Activated T-cell treated with anti-CD3 and anti-CD28 coated beads, Interleukin-2, amount 50 U/mL, for 72 hours (primary cell): ENCODE measurements around the gene PIGW. TPM values are rescaled to one million over a fixed set of nuclear protein-coding genes. Genes with fewer than 3 reads are reported as not detected.

ENCODE experiments used
- ATAC-seq, 2 donors: fragments of 150-1000 bp; cut with Tn5 transposase; replicated peaks in 1 of 2; 2 replicates each; pipeline ENCODE4 v1.10.0; 2021; ENCODE audit warnings: moderate library complexity in 2 of 2, mild to moderate bottlenecking in 1 of 2
- DNase-seq, 2 donors: peaks; one replicate each; pipeline ENCODE4 v3.0.0; 2021 to 2022; ENCODE audit warnings: mixed read lengths in 1 of 2
- H3K27ac Mint-ChIP-seq: one replicate; pipeline ENCODE4 v1.8.0; 2022; ENCODE audit warnings: mild to moderate bottlenecking, moderate library complexity, mixed read lengths
- H3K27me3 Mint-ChIP-seq: one replicate; pipeline ENCODE4 v1.8.0; 2022; ENCODE audit warnings: low read depth, mixed read lengths
- H3K36me3 Mint-ChIP-seq, 2 donors: one replicate each; pipeline ENCODE4 v1.8.0; 2022; ENCODE audit warnings: mixed read lengths in 2 of 2, mild to moderate bottlenecking in 1 of 2; ENCODE audit not compliant: insufficient read depth in 2 of 2
- H3K4me1 Mint-ChIP-seq: one replicate; pipeline ENCODE4 v1.8.0; 2022; ENCODE audit warnings: low read depth, mixed read lengths
- H3K4me3 Mint-ChIP-seq, 2 donors: one replicate each; pipeline ENCODE4 v1.8.0; 2022; ENCODE audit warnings: mild to moderate bottlenecking in 2 of 2, mixed read lengths in 2 of 2, moderate library complexity in 2 of 2
- H3K9me3 Mint-ChIP-seq, 2 donors: one replicate each; pipeline ENCODE4 v1.8.0; 2022; ENCODE audit warnings: mixed read lengths in 2 of 2
- total RNA-seq, 2 donors: library from RNA; stranded (reverse); gene quantifications; one replicate each; pipeline ENCODE4 v1.2.3, GENCODE V29; 2022

Gene PIGW, protein sequence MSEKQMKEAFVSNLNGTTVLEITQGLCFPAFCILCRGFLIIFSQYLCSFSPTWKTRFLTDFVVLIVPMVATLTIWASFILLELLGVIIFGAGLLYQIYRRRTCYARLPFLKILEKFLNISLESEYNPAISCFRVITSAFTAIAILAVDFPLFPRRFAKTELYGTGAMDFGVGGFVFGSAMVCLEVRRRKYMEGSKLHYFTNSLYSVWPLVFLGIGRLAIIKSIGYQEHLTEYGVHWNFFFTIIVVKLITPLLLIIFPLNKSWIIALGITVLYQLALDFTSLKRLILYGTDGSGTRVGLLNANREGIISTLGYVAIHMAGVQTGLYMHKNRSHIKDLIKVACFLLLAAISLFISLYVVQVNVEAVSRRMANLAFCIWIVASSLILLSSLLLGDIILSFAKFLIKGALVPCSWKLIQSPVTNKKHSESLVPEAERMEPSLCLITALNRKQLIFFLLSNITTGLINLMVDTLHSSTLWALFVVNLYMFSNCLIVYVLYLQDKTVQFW
- total RNA-seq = 1 to 10 TPM; 6.3 to 7.4 TPM

DNA sequence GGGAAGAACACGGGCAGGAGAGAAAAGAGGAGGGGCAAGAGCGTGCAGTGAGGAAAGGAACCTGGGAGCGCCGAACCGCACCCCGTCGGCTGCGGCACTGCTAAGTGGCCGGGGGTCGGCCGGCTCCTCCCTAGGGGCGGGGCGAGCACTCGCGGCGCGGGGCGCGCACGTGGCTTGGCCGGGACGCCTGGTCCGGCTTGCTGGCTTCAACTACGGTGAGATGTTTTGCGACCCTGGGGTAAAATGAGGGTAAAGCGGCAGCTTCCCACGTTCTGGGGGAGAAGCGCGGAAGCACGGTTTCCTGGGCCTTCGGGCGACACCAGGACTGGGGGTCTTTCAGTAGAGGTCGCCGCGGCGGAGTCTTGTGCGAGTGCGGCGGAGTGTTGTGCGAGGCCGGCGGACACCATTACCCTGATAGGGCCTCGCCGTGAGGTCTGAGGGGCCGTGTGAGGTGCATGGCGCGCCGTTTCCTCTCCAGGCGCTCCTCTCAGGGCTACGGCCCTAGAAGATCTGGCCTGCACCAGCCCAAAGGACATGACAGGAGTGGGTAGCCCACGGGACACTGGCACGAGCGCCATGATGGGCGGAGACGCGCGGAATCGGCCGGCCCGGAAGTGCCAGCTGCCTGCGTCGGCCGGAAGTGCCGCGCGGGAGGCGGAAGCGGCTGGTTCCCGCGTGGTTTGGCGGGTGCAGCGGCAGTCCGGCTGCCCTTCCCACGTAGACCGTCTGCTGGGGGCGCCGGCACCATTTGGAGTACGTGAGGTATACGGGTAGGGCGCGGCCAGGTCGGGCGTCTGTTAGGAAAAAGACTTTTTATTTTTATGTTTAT lies at the start of gene PIGW, which contains the start of gene MYO19:
Gene PIGW (plus strand): TSS at position 148 of the 829 bp plus-strand sequence. CDS start 2,115 bp downstream, outside the sequence.
Gene MYO19 (minus strand): TSS at position 29 of the 829 bp plus-strand sequence. CDS start 2,330 bp downstream, outside the sequence.
- Mint-ChIP-seq H3K4me3 (peak within 1 kb of the TSS; percentile 95 to 96), H3K27ac (peak within 1 kb of the TSS; percentile 91), H3K4me1 (peaks cover 27% of the 10 kb centered on the region), H3K27me3 (no peaks in the 10 kb centered on the region), H3K9me3 (no peaks in the 10 kb centered on the region), H3K36me3 (peaks cover 17 to 26% of the 10 kb centered on the region in 2 donors)
- DNase-seq = peak; percentile 91
- peak; percentile 87 to 88 for ATAC-seq

DNA sequence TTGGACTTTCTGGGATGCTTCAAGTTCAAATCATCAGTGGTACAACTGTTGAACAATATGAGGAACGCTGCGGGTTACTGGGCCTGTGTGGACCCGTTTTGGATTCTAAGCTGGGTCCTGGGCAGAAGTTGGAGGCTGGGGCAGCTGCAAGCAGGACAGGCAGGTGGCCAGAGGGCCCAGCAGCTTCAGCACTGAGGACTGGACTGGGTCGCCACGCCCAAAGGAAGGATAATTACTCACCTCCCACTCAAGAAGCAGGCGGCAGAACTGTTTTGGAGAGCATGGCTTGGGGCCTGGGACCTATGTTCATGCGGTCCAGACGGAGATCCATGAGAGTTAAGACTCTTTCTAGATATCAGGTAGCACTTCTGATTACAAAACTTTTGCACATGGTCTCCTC lies 49.8 kb upstream of the PIGW start:
- H3K4me3 Mint-ChIP-seq = peak overlapping the region; percentile 91 to 99
- no peak overlapping the region for H3K27ac Mint-ChIP-seq
- H3K36me3 Mint-ChIP-seq = peaks cover 4 to 5% of the 10 kb centered on the region in 2 donors
- no peaks in the 10 kb centered on the region for H3K9me3 Mint-ChIP-seq
- DNase-seq (no peak), ATAC-seq (no peak)
- peaks cover 60% of the 10 kb centered on the region for H3K4me1 Mint-ChIP-seq
- peaks cover 14% of the 10 kb centered on the region for H3K27me3 Mint-ChIP-seq

DNA sequence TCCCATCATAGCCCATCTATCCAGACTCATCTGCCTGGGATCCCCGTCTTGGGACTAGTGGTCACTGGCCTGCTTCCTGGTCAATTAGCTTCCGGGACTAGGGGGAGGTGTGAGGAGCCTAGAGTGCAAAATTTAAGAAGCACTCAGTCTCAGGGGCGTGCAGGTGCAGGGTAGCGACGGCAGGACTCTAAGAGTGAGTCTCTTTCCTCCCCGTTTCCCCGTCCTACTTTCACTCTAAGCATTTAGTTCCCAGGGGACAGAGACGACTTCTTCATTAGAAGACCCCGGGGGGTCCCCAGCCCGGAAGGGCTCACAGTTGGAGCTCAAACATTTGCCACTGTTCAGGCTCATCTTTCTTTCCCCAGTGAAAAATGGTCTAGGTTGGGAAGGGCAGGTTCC lies 49.0 kb upstream of the PIGW start:
- H3K27ac Mint-ChIP-seq = peak overlapping the region; percentile 91
- DNase-seq (peak in 1 of 2 donors; percentile 10), ATAC-seq (no peak)
- peak overlapping the region; percentile 91 to 99 for H3K4me3 Mint-ChIP-seq
- peaks cover 4 to 9% of the 10 kb centered on the region in 2 donors for H3K36me3 Mint-ChIP-seq
- peaks cover 9% of the 10 kb centered on the region for H3K27me3 Mint-ChIP-seq
- peaks cover 64% of the 10 kb centered on the region for H3K4me1 Mint-ChIP-seq
- no peaks in the 10 kb centered on the region for H3K9me3 Mint-ChIP-seq

DNA sequence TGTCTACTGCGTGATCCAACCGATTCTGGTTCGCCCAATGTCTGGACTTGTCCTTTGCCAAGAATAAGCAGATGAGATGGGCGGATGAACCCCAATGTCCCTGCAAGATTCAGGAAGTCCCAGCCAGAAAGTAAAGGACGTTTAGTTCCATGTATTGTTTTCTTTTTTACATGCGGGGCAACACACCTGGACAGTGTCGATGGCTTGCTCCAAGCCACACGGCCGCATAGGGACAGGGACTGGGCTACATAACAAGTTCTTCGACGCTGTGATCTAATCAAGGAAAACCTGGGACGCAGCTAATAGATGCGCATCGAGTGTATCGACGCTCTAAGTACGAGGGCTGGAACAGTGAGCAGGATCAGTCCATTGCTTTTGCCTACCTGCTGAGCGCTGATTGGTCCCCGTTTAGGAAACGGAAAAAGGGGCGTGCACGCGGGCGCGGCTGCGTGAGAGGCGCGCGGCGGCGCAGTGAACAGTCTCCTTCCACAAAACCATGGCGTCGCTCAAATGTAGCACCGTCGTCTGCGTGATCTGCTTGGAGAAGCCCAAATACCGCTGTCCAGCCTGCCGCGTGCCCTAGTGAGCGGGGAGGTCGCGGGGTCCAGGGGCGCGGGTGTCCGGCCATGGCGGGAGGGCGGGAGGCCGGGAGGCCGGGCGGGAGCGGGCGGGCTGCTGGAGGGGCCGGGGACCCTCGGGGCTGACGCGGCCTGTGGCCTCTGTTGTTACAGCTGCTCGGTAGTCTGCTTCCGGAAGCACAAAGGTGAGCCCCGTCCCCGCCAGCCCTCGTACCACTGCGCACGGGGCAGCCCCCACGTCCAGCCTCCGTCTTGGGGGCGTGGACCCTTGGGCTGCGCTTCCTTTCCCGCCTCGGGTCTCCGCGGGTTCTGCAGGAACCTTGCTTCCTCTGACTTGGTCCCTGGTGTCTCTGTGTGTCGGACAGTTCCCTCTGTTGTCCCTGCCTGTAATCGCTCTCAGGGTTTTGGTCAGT lies 48.3 kb upstream of the PIGW start, which contains the start of gene ZNHIT3:
Gene ZNHIT3 (plus strand): TSS at position 478 of the 991 bp plus-strand sequence. CDS start 19 bp downstream, at position 497.
- H3K9me3 Mint-ChIP-seq = no peaks in the 10 kb centered on the region
- ATAC-seq (peak; percentile 94 to 95), DNase-seq (peak; percentile 92 to 93)
- H3K4me1 Mint-ChIP-seq = peaks cover 70% of the 10 kb centered on the region
- peak within 1 kb of the TSS; percentile 98 for H3K27ac Mint-ChIP-seq
- H3K4me3 Mint-ChIP-seq = peak within 1 kb of the TSS; percentile 99
- peaks cover 6 to 12% of the 10 kb centered on the region in 2 donors for H3K36me3 Mint-ChIP-seq
- H3K27me3 Mint-ChIP-seq = peaks cover 9% of the 10 kb centered on the region

DNA sequence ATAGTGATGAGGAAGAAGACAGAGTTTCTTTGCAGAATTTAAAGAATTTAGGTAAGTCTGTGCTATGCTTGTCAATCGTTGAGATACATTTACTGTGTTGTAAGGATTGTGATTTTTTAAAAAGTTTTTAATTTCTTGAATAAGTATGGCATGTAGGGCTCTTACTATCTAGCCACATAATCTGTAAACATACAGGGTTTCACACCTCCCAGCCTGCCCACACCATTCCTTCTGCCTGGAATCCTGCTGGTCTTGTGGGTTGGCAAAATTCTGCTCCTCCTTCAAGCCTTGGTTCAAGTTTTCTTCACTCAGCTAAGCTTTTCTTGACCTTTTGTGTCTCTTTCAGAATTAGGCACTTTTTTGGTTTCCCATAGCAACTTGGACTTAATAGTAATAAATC lies 40.8 kb upstream of the PIGW start:
- H3K27ac Mint-ChIP-seq = peak overlapping the region; percentile 38
- peaks cover 10 to 24% of the 10 kb centered on the region in 2 donors for H3K36me3 Mint-ChIP-seq
- H3K9me3 Mint-ChIP-seq = no peaks in the 10 kb centered on the region
- ATAC-seq = no peak
- H3K4me3 Mint-ChIP-seq = no peak overlapping the region
- no peaks in the 10 kb centered on the region for H3K27me3 Mint-ChIP-seq
- no peak for DNase-seq
- peaks cover 27% of the 10 kb centered on the region for H3K4me1 Mint-ChIP-seq

DNA sequence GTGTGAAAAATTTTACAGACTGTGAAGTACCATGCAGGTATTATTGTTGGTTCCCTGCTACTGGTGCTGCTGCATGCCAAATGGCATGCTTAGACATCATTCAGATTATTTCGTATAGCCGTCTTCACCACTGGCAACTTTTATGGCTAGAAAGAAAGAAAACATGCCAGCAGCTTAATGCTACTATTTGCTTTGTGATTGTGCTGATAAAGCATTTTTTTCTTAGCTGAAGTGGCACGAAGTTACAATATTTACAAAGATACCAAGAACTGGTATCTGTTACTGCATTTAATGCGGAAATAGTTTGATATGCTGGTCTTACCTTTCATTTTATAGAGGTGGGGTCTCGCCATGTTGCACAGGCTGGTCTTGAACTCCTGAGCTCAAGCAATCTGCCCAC lies 40.1 kb upstream of the PIGW start:
- Mint-ChIP-seq H3K4me1 (peaks cover 23% of the 10 kb centered on the region), H3K36me3 (peaks cover 10 to 24% of the 10 kb centered on the region in 2 donors), H3K4me3 (no peak overlapping the region), H3K27me3 (no peaks in the 10 kb centered on the region), H3K27ac (no peak overlapping the region), H3K9me3 (no peaks in the 10 kb centered on the region)
- ATAC-seq = no peak
- DNase-seq = no peak

DNA sequence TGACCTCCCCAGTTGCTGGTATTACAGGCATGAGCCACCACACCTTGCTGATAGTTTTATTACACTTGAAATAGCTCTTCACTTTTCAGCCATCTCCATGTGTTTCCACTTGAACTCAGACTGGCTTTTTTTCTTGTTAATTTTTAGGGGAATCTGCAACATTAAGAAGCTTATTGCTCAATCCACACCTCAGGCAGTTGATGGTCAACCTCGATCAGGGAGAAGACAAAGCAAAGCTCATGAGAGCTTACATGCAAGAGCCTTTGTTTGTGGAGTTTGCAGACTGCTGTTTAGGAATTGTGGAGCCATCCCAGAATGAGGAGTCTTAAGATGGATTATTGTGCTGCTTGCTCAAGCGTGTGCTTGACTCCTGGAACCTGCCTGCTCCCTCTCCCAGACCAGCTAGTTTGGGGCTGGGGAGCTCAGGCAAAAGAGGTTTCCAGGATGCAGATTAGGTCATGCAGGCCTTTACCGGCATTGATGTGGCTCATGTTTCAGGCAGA lies 39.7 kb upstream of the PIGW start:
- Mint-ChIP-seq H3K9me3 (no peaks in the 10 kb centered on the region), H3K27me3 (no peaks in the 10 kb centered on the region), H3K27ac (peak overlapping the region; percentile 54), H3K36me3 (peaks cover 10 to 20% of the 10 kb centered on the region in 2 donors), H3K4me3 (no peak overlapping the region), H3K4me1 (peaks cover 18% of the 10 kb centered on the region)
- ATAC-seq (no peak), DNase-seq (no peak)

DNA sequence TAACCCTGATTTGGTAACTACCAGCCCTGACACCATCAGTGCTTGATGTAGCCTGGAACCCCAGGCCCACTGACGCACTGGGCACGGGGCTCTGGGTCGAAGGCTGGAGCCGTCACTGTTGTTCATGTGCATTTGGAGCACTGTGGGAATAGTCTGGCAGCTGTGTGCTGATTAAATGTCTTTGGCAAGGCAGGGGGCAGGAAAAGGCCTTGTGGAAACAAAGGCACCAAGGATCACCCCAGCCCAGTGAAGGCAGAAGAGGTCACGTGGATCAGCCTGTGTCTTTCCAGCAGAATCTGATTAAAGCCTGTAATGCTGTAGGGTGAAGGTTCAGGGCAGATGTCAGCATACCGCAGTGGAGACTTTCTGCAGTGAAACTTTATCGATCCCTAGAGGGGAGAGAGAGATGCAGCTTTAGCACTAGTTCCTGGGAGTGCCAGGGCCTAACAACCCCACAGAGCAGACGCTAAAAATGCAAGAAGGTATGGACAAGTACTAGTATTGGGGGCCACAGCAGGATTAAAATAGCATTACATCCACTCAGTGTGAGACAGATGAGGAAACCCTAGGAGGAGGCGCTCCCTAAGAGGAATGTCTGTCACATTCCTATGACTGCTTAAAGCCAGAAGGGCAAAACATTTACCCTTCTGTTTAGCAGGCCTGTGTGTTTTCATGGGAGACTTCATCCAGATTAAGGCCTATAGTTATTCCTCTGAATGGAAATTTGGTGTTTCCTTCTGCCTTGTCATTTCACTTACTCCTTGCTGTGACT lies 38.6 kb upstream of the PIGW start:
- no peak for ATAC-seq
- H3K4me1 Mint-ChIP-seq = peaks cover 12% of the 10 kb centered on the region
- no peaks in the 10 kb centered on the region for H3K9me3 Mint-ChIP-seq
- H3K36me3 Mint-ChIP-seq = peaks cover 10 to 15% of the 10 kb centered on the region in 2 donors
- H3K27me3 Mint-ChIP-seq = no peaks in the 10 kb centered on the region
- no peak for DNase-seq
- no peak overlapping the region for H3K4me3 Mint-ChIP-seq
- no peak overlapping the region for H3K27ac Mint-ChIP-seq

DNA sequence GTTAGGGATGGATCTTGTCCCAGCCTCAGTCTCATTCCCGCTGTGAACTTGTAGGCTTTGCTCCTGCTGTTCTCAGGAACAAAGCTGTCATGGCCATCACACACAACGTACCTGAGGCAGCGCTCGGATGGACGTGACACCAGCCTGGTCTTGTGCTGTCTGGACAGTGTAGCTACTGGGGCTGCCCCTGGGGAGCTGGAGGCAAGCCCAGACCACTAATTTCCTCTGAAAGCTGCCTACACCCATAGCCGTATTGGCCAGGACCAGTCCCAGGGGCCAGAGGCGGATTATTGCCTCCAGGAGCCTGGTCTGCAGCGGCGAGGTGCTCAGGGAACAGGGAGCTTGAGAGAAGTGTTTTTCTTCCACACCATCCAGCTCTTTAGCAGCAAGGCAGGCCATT lies 36.6 kb upstream of the PIGW start:
- Mint-ChIP-seq H3K9me3 (no peaks in the 10 kb centered on the region), H3K4me1 (no peaks in the 10 kb centered on the region), H3K27ac (no peak overlapping the region), H3K36me3 (peaks cover 7 to 9% of the 10 kb centered on the region in 2 donors), H3K4me3 (no peak overlapping the region), H3K27me3 (no peaks in the 10 kb centered on the region)
- ATAC-seq (no peak), DNase-seq (no peak)

DNA sequence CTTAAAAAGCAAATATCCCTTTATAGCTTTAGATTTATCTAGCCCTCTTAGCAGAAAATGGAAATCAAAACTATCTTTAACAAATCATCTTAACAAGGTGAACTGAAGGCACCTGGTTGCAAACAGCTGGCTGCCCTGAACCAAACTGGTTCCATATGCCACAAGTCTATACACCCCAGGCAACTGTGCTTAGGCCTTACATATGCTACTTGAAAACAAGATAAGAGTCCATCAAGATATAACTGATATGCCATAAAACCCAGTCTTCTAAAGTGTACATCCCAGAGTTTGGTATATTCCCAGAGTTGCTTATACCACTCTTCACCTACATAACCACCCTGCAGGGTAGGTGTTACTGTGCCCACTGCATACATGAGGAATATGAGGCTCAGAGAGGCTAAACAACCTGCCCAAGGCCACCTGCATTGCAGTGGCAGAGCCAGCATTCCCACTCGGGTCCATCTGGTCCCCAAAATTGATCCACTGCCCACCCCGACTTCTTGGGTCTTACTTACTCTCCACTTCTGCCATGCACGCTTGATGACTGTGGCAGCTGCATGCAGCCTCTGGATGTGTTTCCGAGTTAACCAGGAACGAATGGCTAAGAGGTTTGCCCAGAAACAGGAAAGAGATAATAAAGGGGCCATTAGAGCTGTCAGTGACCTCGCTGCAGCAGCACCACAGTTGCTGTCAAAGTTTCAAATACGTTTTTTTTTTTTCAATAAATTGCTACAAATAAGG lies 36.1 kb upstream of the PIGW start:
- H3K4me3 Mint-ChIP-seq = no peak overlapping the region

DNA sequence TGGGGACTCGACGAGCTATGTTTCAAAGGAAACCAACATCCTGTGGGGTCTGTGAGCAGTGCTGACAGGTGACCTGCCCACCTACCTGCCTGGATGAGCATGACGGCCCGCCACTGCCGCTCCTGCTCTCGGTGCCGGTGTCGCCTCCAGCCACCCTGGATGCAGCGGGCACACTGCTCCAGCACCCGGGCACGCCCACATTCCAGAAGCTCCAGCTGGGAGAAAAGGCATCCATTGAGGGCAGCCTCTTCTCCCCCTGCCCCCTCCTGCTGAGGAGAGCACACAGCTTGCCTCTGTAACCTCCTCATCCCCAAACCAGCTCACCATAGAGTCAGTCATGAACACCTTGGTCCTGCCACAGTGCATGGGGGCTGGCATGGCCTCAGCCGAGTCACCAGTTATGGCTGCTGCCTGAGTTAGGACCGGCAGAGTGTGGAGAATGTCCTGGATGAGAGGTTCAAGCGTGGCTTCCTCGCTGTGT lies 34.0 kb upstream of the PIGW start:
- ATAC-seq (no peak), DNase-seq (no peak)
- H3K27ac Mint-ChIP-seq = no peak overlapping the region
- H3K27me3 Mint-ChIP-seq = no peaks in the 10 kb centered on the region
- no peak overlapping the region for H3K4me3 Mint-ChIP-seq
- H3K36me3 Mint-ChIP-seq = peaks cover 6 to 8% of the 10 kb centered on the region in 2 donors
- no peaks in the 10 kb centered on the region for H3K9me3 Mint-ChIP-seq
- no peaks in the 10 kb centered on the region for H3K4me1 Mint-ChIP-seq

More for the DNA sequence above, 36.1 kb upstream of the PIGW start:
- no peaks in the 10 kb centered on the region for H3K9me3 Mint-ChIP-seq
- no peaks in the 10 kb centered on the region for H3K27me3 Mint-ChIP-seq
- H3K4me1 Mint-ChIP-seq = no peaks in the 10 kb centered on the region
- ATAC-seq (no peak), DNase-seq (no peak)
- H3K36me3 Mint-ChIP-seq = peaks cover 5 to 13% of the 10 kb centered on the region in 2 donors
- peak overlapping the region; percentile 47 for H3K27ac Mint-ChIP-seq
